HG03025 (cell line): Measurements from ENCODE around the gene TRIM9.
A peak's percentile ranks its signal among the peaks of the same experiment; 100 is the strongest.

ENCODE experiments used
- ATAC-seq: cut with Tn5 transposase; IDR thresholded peaks from one replicate; pipeline ENCODE4 v1.9.1; 2021; ENCODE audit warnings: mild to moderate bottlenecking, moderate library complexity; ENCODE audit not compliant: unreplicated experiment, low FRiP score

The TRIM9 gene

GRCh38 chr14:51094901-51095853 is at the start of gene TRIM9:
TRIM9 (minus strand) TSS chr14:51095105; CDS start chr14:51094939, 166 bp downstream.
- ATAC-seq: peak; percentile 99

- ATAC-seq: no peak
Observed at GRCh38 chr14:51140856-51141255, 46.0 kb upstream of the TRIM9 start.

GRCh38 chr14:51140338-51140737 is 45.4 kb upstream of the TRIM9 start:
- ATAC-seq: no peak

- ATAC-seq: no peak
Observed at GRCh38 chr14:51139121-51139681, 44.3 kb upstream of the TRIM9 start.

- no peak for ATAC-seq
Observed at GRCh38 chr14:51138404-51139103, 43.6 kb upstream of the TRIM9 start.

GRCh38 chr14:51131516-51131915 is 36.6 kb upstream of the TRIM9 start:
- ATAC-seq: no peak

- ATAC-seq: no peak
Observed at GRCh38 chr14:51129130-51129529, 34.2 kb upstream of the TRIM9 start.

- ATAC-seq: no peak
Observed at GRCh38 chr14:51124029-51124428, 29.1 kb upstream of the TRIM9 start.

- ATAC-seq: no peak
Observed at GRCh38 chr14:51121096-51121495, 26.2 kb upstream of the TRIM9 start.

- no peak for ATAC-seq
Observed at GRCh38 chr14:51119411-51120051, 24.6 kb upstream of the TRIM9 start.

- no peak for ATAC-seq
Observed at GRCh38 chr14:51118993-51119392, 24.1 kb upstream of the TRIM9 start.

GRCh38 chr14:51117593-51117992 is 22.7 kb upstream of the TRIM9 start:
- ATAC-seq: no peak

GRCh38 chr14:51116682-51117081 is 21.8 kb upstream of the TRIM9 start:
- no peak for ATAC-seq

GRCh38 chr14:51109651-51110050 is 14.7 kb upstream of the TRIM9 start:
- no peak for ATAC-seq

GRCh38 chr14:51107801-51108200 is 12.9 kb upstream of the TRIM9 start:
- no peak for ATAC-seq

- ATAC-seq: no peak
Observed at GRCh38 chr14:51104467-51104866, 9.6 kb upstream of the TRIM9 start.

- no peak for ATAC-seq
Observed at GRCh38 chr14:51097287-51097686, 2.4 kb upstream of the TRIM9 start.

- ATAC-seq: no peak
Observed at GRCh38 chr14:51096870-51097269, 2.0 kb upstream of the TRIM9 start.

GRCh38 chr14:51095854-51096823 is 1.2 kb upstream of the TRIM9 start:
- no peak for ATAC-seq
